NCI-H748 treated with DMSO at 0.1 percent for 48 hours (cell line): Measurements from ENCODE around the gene FAM181A.

Experiments
- DNase-seq: peaks from one replicate; lab custom pipeline; 2025; lab: John Stamatoyannopoulos, UW

The FAM181A gene

GRCh38 chr14:93950948-93951634 is 23.9 kb downstream of the FAM181A start:
- no peak for DNase-seq

DNA sequence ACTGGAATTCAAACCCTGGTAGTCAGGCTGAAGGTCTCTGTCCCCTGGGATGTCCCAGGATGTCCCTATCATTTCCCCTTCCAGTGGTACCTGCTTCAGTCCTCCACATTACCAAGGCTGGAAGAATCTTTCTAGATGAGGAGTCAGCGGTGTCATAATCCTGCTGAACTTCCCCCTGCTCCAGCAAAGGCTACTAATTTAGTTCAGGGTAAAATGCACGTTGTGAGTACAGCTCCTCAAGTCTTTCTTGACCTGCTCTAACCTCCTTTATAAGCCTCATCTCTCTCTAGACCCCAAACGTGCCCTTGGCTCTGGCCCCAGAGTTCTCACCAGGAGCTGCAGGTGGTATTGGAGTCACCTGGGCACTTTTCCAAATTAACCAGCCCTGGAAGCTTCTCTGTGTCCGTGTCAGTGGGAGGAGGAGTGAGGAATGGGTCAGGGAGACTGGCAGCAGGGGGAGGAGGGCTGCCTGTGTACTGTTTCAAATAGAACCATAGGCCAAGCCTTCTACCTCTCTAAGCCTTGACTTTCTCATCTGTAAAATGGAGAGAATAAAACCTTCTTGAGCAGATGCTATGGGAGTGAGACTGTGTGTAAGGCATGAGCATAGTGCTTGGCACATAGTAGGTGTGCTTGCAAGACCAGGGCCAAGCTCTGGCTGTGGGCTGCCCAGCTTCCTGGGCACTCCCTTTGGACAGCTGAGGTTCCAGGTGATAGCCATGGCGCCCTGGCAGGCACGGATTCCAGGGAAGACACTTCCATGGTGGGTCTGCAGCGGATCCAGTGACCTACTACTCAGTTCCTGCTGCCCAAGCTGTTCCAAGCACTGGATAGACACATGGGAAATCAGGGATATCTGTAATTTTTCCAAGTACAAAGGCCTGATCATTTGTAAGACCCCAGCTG is 24.7 kb downstream of the FAM181A start:
- no peak for DNase-seq

- no peak for DNase-seq
Measured at GRCh38 chr14:93952829-93953228, 25.7 kb downstream of the FAM181A start.

DNA sequence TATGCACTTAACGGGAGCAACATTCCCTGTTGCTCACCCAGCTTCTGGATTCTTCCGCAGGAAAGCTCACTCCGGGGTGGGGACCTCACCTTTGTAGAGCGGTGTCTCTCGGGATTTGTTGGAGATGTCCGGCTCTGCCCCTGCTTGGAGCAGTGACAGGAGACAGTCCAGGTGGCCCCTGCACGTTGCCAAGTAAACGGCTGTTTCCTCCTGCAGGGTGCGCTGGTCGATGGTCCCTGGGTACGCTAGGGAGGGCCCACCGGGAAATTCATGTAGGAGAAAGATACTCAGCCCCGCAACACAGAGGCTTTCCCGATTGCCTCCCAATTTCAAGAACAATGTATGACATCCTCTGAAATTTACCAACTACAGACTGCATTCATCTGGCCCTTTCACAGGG is 26.1 kb downstream of the FAM181A start:
- no peak for DNase-seq

GRCh38 chr14:93953739-93954515 is 26.8 kb downstream of the FAM181A start:
- DNase-seq: no peak

DNA sequence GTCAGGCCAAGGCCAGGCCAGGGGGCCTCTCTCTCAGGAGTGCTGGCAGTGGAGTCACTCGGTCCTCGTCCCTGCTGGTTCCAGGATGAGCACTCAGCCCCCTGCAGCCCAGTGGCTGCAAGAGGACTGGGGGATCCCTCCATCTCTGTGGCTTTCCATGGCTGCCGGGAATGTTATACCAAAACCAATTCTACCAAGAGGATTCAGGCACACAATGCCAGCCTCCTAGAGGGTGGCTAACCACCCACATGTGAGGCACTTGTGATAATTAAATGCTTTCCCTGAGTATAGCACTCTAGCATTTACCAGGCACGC is 27.3 kb downstream of the FAM181A start:
- DNase-seq: no peak

- DNase-seq: no peak
Measured at GRCh38 chr14:93954900-93955849, 28.0 kb downstream of the FAM181A start.

GRCh38 chr14:93955850-93956481 is 28.8 kb downstream of the FAM181A start:
- no peak for DNase-seq

- DNase-seq: no peak
Measured at GRCh38 chr14:93956514-93957332, 29.6 kb downstream of the FAM181A start.

- no peak for DNase-seq
Measured at GRCh38 chr14:93957333-93957710, 30.2 kb downstream of the FAM181A start.

GRCh38 chr14:93957751-93958566 is 30.8 kb downstream of the FAM181A start:
- DNase-seq: no peak

DNA sequence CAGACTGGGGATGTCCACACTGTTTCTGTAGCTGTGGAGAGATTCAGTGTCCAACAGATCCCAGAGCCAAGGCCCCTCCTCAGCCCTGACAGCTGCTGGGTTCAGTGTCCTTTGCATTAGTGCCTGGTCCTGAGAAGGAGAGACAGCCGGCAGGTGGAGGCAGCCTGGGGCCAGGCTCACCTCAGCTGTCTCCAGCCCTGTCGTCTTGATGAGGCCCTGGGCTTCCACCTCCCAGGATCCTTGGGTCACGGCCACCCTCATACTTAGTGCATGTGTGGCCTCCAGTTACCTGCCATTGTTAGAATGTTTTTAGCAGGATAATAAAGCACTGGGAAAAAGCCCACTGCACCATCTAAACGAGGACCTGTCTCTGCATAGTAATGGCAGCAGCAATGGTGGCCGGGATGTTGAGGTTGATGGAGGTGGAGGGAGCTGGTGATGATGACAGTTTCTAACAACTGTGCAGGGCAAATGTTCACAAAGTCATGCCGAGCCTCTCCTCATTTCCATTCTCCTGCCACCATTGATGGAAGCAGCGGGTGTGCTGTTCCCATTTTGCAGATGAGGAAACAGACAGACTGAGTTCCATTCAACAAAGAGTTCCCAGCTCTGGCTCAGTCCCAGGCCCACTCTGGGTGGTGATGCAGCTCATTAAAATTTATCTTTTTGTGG is 31.6 kb downstream of the FAM181A start:
- DNase-seq: no peak

GRCh38 chr14:93959239-93960107 is 32.3 kb downstream of the FAM181A start:
- no peak for DNase-seq

GRCh38 chr14:93960108-93960475 is 32.9 kb downstream of the FAM181A start:
- DNase-seq: no peak

DNA sequence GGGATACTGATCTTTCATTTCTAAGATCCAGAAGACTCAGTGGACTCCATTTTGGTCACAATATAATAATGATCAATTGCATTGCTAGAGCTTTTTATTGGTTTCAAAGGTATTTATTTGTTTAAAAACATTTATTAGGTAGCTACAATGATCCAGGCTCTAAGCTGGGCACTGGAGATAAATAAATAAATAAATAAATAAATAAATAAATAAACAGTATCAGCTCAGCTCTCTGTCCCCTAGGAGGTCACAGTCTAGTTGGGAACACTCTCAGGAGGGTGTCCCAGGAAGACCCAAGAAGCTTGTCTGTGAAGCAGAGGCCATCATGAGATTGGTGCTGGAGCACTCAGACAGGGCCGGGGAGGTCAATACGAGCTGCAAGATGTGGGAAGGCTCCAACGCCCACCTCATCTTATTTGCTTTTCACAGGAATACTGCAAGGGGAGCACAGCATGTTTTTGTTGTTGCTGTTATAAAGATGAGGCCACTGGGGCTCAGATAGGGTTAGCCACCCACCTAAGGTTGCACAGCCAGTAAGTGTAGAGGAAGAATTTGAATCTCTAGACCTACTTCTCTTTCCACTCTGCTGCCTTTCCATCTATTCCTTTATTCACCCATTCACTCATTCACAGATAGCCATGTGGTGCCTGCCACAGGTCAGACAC is 33.8 kb downstream of the FAM181A start:
- DNase-seq: no peak

GRCh38 chr14:93961620-93962019 is 34.5 kb downstream of the FAM181A start:
- DNase-seq: no peak
